Lower lobe of right lung (tissue), 2 donors: ENCODE measurements around the gene RAD18. TPM values are rescaled to one million over a fixed set of nuclear protein-coding genes. Genes with fewer than 3 reads are reported as not detected.

ENCODE experiments used
- ATAC-seq, 2 donors: fragments of 200-7000 bp; cut with Tn5 transposase; one replicate each; pipeline ENCODE4 v1.9.1; 2020 to 2022; ENCODE audit warnings: mild to moderate bottlenecking in 2 of 2, moderate library complexity in 2 of 2
- DNase-seq: peaks from one replicate; pipeline ENCODE4 v3.0.0-alpha.2; 2020
- H3K27ac ChIP-seq: fragments of 200-600 bp; one replicate; pipeline ENCODE4 v1.8.0; 2022
- H3K27me3 ChIP-seq: fragments of 200-600 bp; one replicate; pipeline ENCODE4 v1.8.0; 2022; ENCODE audit warnings: low read depth
- H3K36me3 ChIP-seq: fragments of 200-600 bp; one replicate; pipeline ENCODE4 v1.8.0; 2022; ENCODE audit warnings: mild to moderate bottlenecking
- H3K4me1 ChIP-seq: fragments of 200-600 bp; one replicate; pipeline ENCODE4 v1.8.0; 2022
- H3K4me3 ChIP-seq: fragments of 200-600 bp; one replicate; pipeline ENCODE4 v1.8.0; 2022; ENCODE audit warnings: mild to moderate bottlenecking
- H3K9me3 ChIP-seq: fragments of 200-600 bp; one replicate; pipeline ENCODE4 v1.8.0; 2022
- intact Hi-C: fragments of 100-400 bp; cut with DNase I; formaldehyde crosslinking; loops from one replicate; pipeline ENCODE4 v1.11.0; 2022
- total RNA-seq: library from RNA; stranded (reverse); fragmentation: NEBNext Ultra II Directional; extraction: Animal tissue kit (Norgen Biotek cat#: 25700); gene quantifications from one replicate; pipeline ENCODE4 v1.2.1, GENCODE V29; 2021
- TF ChIP-seq, protein P1 (sequence below): fragments of 200-600 bp; IDR thresholded peaks from one replicate; pipeline ENCODE4 v1.8.0; 2022; ENCODE audit warnings: antibody characterized with exemption, mild to moderate bottlenecking
- donor health status: DM: no; HTN: yes; CAD: no; lungs with severe emphysema.

RAD18 gene
- total RNA-seq, 1 donor from 2014 or later: 12.6 TPM

GRCh38 chr3:9007213-9007612 lies 43.9 kb upstream of the RAD18 start:
- no peaks in the 10 kb centered on the region for H3K36me3 ChIP-seq
- H3K9me3 ChIP-seq: no peaks in the 10 kb centered on the region
- no peaks in the 10 kb centered on the region for H3K4me1 ChIP-seq
- H3K27ac ChIP-seq: no peak overlapping the region
- H3K27me3 ChIP-seq: no peaks in the 10 kb centered on the region
- no peak for DNase-seq
- no peak for ATAC-seq
- no peak overlapping the region for H3K4me3 ChIP-seq
- TF ChIP-seq, protein P1, sequence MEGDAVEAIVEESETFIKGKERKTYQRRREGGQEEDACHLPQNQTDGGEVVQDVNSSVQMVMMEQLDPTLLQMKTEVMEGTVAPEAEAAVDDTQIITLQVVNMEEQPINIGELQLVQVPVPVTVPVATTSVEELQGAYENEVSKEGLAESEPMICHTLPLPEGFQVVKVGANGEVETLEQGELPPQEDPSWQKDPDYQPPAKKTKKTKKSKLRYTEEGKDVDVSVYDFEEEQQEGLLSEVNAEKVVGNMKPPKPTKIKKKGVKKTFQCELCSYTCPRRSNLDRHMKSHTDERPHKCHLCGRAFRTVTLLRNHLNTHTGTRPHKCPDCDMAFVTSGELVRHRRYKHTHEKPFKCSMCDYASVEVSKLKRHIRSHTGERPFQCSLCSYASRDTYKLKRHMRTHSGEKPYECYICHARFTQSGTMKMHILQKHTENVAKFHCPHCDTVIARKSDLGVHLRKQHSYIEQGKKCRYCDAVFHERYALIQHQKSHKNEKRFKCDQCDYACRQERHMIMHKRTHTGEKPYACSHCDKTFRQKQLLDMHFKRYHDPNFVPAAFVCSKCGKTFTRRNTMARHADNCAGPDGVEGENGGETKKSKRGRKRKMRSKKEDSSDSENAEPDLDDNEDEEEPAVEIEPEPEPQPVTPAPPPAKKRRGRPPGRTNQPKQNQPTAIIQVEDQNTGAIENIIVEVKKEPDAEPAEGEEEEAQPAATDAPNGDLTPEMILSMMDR: no peak
- intact Hi-C loops: no loop called here

- intact Hi-C loops: no loop called here
- TF ChIP-seq, protein P1: no peak
- ATAC-seq: no peak
These were observed 36.8 kb upstream of the RAD18 start for GRCh38 chr3:9000041-9000440.

DNA sequence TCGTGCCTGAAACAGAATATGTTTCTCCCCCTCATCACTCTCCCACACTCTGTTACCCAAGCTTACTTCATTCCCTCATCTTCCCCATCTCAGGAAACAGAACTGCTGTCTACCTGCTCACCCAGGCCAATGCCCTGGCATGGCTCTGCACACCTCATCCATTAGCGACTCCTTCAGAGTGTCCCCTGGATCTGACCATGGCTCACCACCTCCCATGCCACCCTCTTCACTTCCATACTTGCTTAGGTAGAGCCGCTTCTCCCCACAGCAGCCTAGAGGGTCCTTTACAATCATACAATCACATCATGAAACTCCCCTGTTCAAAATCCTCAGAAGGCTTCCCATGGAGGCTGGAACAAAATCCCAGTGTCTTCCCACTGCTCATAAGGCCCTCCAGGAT lies 33.9 kb upstream of the RAD18 start:
- H3K27me3 ChIP-seq: no peaks in the 10 kb centered on the region
- ATAC-seq: no peak
- no peak for DNase-seq
- no peaks in the 10 kb centered on the region for H3K9me3 ChIP-seq
- H3K36me3 ChIP-seq: no peaks in the 10 kb centered on the region
- H3K4me3 ChIP-seq: no peak overlapping the region
- H3K27ac ChIP-seq: no peak overlapping the region
- TF ChIP-seq, protein P1: no peak
- H3K4me1 ChIP-seq: peaks cover 7% of the 10 kb centered on the region
- intact Hi-C loops: no loop called here

More at GRCh38 chr3:9000041-9000440, 36.8 kb upstream of the RAD18 start:
- DNase-seq: no peak
- Histone ChIP-seq H3K27me3 (no peaks in the 10 kb centered on the region), H3K27ac (no peak overlapping the region), H3K4me1 (peaks cover 7% of the 10 kb centered on the region), H3K4me3 (no peak overlapping the region), H3K36me3 (no peaks in the 10 kb centered on the region), H3K9me3 (no peaks in the 10 kb centered on the region)

DNA sequence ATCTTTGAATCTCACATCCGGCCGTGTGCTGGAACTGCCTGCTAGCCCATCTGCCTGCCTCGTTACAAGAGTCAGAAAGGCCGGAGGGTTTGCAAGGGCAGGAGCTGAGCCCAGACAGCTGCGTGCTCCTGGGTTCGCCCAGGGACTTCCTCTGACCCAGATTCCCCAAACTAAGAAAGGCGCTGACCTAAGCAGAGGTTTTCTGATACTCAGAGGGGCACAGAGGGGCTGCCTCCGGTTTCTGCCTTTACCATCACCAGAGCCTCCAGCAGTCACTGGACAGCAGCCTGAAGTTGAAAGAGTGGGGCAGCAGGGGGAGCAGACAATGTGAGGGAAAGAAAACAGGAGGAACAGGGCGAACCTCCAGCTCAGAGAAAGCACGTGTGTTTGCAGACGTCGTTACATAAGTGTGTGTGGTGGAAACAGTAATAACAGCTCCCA lies 33.4 kb upstream of the RAD18 start:
- Histone ChIP-seq H3K27ac (no peak overlapping the region), H3K4me3 (no peak overlapping the region), H3K36me3 (no peaks in the 10 kb centered on the region), H3K9me3 (no peaks in the 10 kb centered on the region), H3K4me1 (peaks cover 7% of the 10 kb centered on the region), H3K27me3 (no peaks in the 10 kb centered on the region)
- TF ChIP-seq, protein P1: peak; percentile 25
- intact Hi-C loops: no loop called here
- ATAC-seq (peak; percentile 54 to 59), DNase-seq (no peak)

- H3K27me3 ChIP-seq: no peaks in the 10 kb centered on the region
- TF ChIP-seq, protein P1: no peak
- no peak overlapping the region for H3K27ac ChIP-seq
- ATAC-seq (no peak), DNase-seq (no peak)
- no peak overlapping the region for H3K4me3 ChIP-seq
- peaks cover 7% of the 10 kb centered on the region for H3K4me1 ChIP-seq
- H3K36me3 ChIP-seq: no peaks in the 10 kb centered on the region
- no peaks in the 10 kb centered on the region for H3K9me3 ChIP-seq
- intact Hi-C loops: no loop called here
These were observed 32.9 kb upstream of the RAD18 start for GRCh38 chr3:8996216-8996615.

- H3K4me1 ChIP-seq: peaks cover 7% of the 10 kb centered on the region
- TF ChIP-seq, protein P1: no peak
- H3K4me3 ChIP-seq: no peak overlapping the region
- no peak for ATAC-seq
- no peaks in the 10 kb centered on the region for H3K36me3 ChIP-seq
- intact Hi-C loops: no loop called here
- H3K27me3 ChIP-seq: no peaks in the 10 kb centered on the region
- no peak overlapping the region for H3K27ac ChIP-seq
- no peak for DNase-seq
- no peaks in the 10 kb centered on the region for H3K9me3 ChIP-seq
These were observed 31.0 kb upstream of the RAD18 start for GRCh38 chr3:8994226-8994625.
